Hepatocyte (in vitro differentiated cells): ENCODE measurements around the gene FRRS1L. TPM values are rescaled to one million over a fixed set of nuclear protein-coding genes. Genes with fewer than 3 reads are reported as not detected.
A peak's percentile ranks its signal among the peaks of the same experiment; 100 is the strongest.

Source experiments
- DNase-seq: peaks from one replicate; pipeline ENCODE4 v3.0.0-alpha.2; 2016; ENCODE audit warnings: low spot score
- H2AFZ ChIP-seq: fragments of 200-600 bp; sonication (generic); 2 replicates; pipeline ENCODE4 v1.6.0; 2016; ENCODE audit warnings: antibody characterized with exemption, mild to moderate bottlenecking
- H3K27ac ChIP-seq: fragments of 200-600 bp; sonication (generic); 2 replicates; pipeline ENCODE4 v1.5.1; 2016; ENCODE audit warnings: mild to moderate bottlenecking
- H3K27me3 ChIP-seq: fragments of 200-600 bp; sonication (generic); 2 replicates; pipeline ENCODE4 v1.6.1; 2016
- H3K36me3 ChIP-seq: fragments of 200-600 bp; sonication (generic); replicated peaks from 2 replicates; pipeline ENCODE4 v1.5.1; 2016; ENCODE audit warnings: low read depth; ENCODE audit not compliant: insufficient read depth
- H3K4me1 ChIP-seq: fragments of 200-600 bp; sonication (generic); 2 replicates; pipeline ENCODE4 v1.5.1; 2016; ENCODE audit warnings: mild to moderate bottlenecking, moderate library complexity; ENCODE audit not compliant: insufficient read depth
- H3K4me2 ChIP-seq: fragments of 200-600 bp; sonication (generic); 2 replicates; pipeline ENCODE4 v1.6.0; 2016
- H3K4me3 ChIP-seq: fragments of 200-600 bp; sonication (generic); 2 replicates; pipeline ENCODE4 v1.5.1; 2016; ENCODE audit warnings: mild to moderate bottlenecking
- H3K79me2 ChIP-seq: fragments of 200-600 bp; sonication (generic); 2 replicates; pipeline ENCODE4 v1.6.0; 2017; ENCODE audit warnings: mild to moderate bottlenecking
- H3K9me2 ChIP-seq: fragments of 200-600 bp; sonication (generic); replicated peaks from 2 replicates; pipeline ENCODE4 v1.6.0; 2017; ENCODE audit warnings: mild to moderate bottlenecking; ENCODE audit not compliant: insufficient read depth
- H3K9me3 ChIP-seq: fragments of 200-600 bp; sonication (generic); 2 replicates; pipeline ENCODE4 v1.5.1; 2016; ENCODE audit warnings: low read depth, mild to moderate bottlenecking
- H4K20me1 ChIP-seq: fragments of 200-600 bp; sonication (generic); 2 replicates; pipeline ENCODE4 v1.6.0; 2016; ENCODE audit warnings: mild to moderate bottlenecking; ENCODE audit not compliant: insufficient read depth, poor library complexity, severe bottlenecking
- CTCF ChIP-seq: fragments of 200-600 bp; sonication (generic); IDR thresholded peaks from 2 replicates; pipeline ENCODE4 v1.5.1; 2016; ENCODE audit warnings: antibody characterized with exemption, mild to moderate bottlenecking; ENCODE audit not compliant: poor library complexity
- EZH2 ChIP-seq: fragments of 200-600 bp; sonication (generic); IDR thresholded peaks from 2 replicates; pipeline ENCODE4 v1.6.1; 2016; ENCODE audit warnings: antibody characterized with exemption, mild to moderate bottlenecking, borderline replicate concordance
- EZH2phosphoT487 ChIP-seq: fragments of 200-600 bp; sonication (generic); IDR thresholded peaks from one replicate; pipeline ENCODE4 v1.6.1; 2018; ENCODE audit warnings: antibody characterized with exemption, mild to moderate bottlenecking, low read depth, moderate library complexity; ENCODE audit not compliant: unreplicated experiment, severe bottlenecking
- WGBS: methylation state at CpG from one replicate; pipeline ENCODE4 v1.1.6; 2016; ENCODE audit warnings: low lambda C conversion rate; ENCODE audit errors: missing lambda C conversion rate; 5-methylcytosine and 5-hydroxymethylcytosine counted together
- polyA plus RNA-seq: library from polyadenylated mRNA; unstranded; fragments of >200 nt; fragmentation: Nextera tagmentation; extraction: Ambion mirVana; gene quantifications from 2 replicates; pipeline ENCODE4 v1.2.1, GENCODE V29; 2016
- total RNA-seq: library from RNA; depleted of rRNA; stranded (reverse); fragments of >200 nt; gene quantifications from 2 replicates; pipeline ENCODE4 v1.2.3, GENCODE V29; 2014

FRRS1L gene
- total and polyA plus RNA-seq, 2 experiments from 2014 or later, result 2.6 to 4.4 TPM

- H3K36me3 ChIP-seq, result no peaks in the 10 kb centered on the region
- H2AFZ ChIP-seq, result no peak overlapping the region
- H3K4me3 ChIP-seq, result no peak overlapping the region
- peak; percentile 48 for DNase-seq
- H3K79me2 ChIP-seq, result peaks cover 98% of the 10 kb centered on the region
- H3K9me3 ChIP-seq, result no peaks in the 10 kb centered on the region
- no peak for TF ChIP-seq CTCF
- no peak for TF ChIP-seq EZH2
- no peak for TF ChIP-seq EZH2phosphoT487
- 38% methylated on average over 4 of the region's 4 CpGs for WGBS
- H4K20me1 ChIP-seq, result peaks cover 55% of the 10 kb centered on the region
- no peaks in the 10 kb centered on the region for H3K27me3 ChIP-seq
- H3K27ac ChIP-seq, result peak overlapping the region; percentile 17
- H3K4me2 ChIP-seq, result peak overlapping the region; percentile 43
- no peaks in the 10 kb centered on the region for H3K9me2 ChIP-seq
- peaks cover 40% of the 10 kb centered on the region for H3K4me1 ChIP-seq
Measured at GRCh38 chr9:109107402-109108240, 59.4 kb downstream of the FRRS1L start.

GRCh38 chr9:109101810-109102209, 65.2 kb downstream of the FRRS1L start:
- peaks cover 100% of the 10 kb centered on the region for H3K79me2 ChIP-seq
- no peak overlapping the region for H3K4me2 ChIP-seq
- peak overlapping the region; percentile 2 for H3K27ac ChIP-seq
- no peak overlapping the region for H3K4me3 ChIP-seq
- H3K9me2 ChIP-seq, result no peaks in the 10 kb centered on the region
- no peak overlapping the region for H2AFZ ChIP-seq
- H3K9me3 ChIP-seq, result no peaks in the 10 kb centered on the region
- WGBS, result 67% methylated on average over 3 of the region's 3 CpGs
- no peak for TF ChIP-seq EZH2phosphoT487
- TF ChIP-seq CTCF, result no peak
- no peak for TF ChIP-seq EZH2
- peaks cover 32% of the 10 kb centered on the region for H3K4me1 ChIP-seq
- no peaks in the 10 kb centered on the region for H3K27me3 ChIP-seq
- no peaks in the 10 kb centered on the region for H3K36me3 ChIP-seq
- no peak for DNase-seq
- peaks cover 57% of the 10 kb centered on the region for H4K20me1 ChIP-seq

DNA sequence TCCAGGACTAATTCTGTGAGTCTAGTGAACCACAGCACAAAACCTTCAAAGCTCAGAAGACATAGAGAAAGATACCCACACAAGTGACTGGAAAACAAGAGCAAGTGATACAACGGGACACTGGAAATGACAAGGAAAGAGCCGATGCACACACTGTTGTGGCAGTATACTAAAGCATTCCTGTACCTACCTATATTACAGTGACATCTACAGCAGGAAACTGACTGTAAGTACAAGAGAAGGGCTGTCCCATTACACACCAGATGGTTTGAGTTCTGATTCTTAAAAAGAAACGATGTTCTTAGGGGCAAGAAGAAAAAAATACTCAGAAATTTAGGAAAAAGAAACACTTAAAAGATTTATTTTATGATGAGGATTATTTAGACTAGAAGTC, 65.8 kb downstream of the FRRS1L start:
- Histone ChIP-seq H3K9me2 (no peaks in the 10 kb centered on the region), H3K36me3 (no peaks in the 10 kb centered on the region), H3K4me1 (peaks cover 32% of the 10 kb centered on the region), H3K9me3 (no peaks in the 10 kb centered on the region), H3K4me2 (no peak overlapping the region), H3K79me2 (peaks cover 100% of the 10 kb centered on the region), H4K20me1 (peaks cover 57% of the 10 kb centered on the region), H3K27me3 (no peaks in the 10 kb centered on the region), H3K4me3 (no peak overlapping the region), H2AFZ (no peak overlapping the region), H3K27ac (peak overlapping the region; percentile 2)
- 70% methylated on average over 3 of the region's 3 CpGs for WGBS
- TF ChIP-seq CTCF (no peak), EZH2phosphoT487 (no peak), EZH2 (no peak)
- DNase-seq, result no peak
